Mucosa of gallbladder (tissue), 1 donor: ENCODE data around the gene BBS2. TPM values are rescaled to one million over a fixed set of nuclear protein-coding genes. Genes with fewer than 3 reads are reported as not detected.

Experiments used
- DNase-seq: peaks from one replicate; pipeline ENCODE4 v3.0.0-alpha.2; 2020; ENCODE audit warnings: low spot score
- total RNA-seq: library from RNA; stranded (reverse); gene quantifications from one replicate; pipeline ENCODE4 v1.2.1, GENCODE V29; 2021
- donor health status: DM: no; HTN: no; CAD: no.

Gene BBS2, protein sequence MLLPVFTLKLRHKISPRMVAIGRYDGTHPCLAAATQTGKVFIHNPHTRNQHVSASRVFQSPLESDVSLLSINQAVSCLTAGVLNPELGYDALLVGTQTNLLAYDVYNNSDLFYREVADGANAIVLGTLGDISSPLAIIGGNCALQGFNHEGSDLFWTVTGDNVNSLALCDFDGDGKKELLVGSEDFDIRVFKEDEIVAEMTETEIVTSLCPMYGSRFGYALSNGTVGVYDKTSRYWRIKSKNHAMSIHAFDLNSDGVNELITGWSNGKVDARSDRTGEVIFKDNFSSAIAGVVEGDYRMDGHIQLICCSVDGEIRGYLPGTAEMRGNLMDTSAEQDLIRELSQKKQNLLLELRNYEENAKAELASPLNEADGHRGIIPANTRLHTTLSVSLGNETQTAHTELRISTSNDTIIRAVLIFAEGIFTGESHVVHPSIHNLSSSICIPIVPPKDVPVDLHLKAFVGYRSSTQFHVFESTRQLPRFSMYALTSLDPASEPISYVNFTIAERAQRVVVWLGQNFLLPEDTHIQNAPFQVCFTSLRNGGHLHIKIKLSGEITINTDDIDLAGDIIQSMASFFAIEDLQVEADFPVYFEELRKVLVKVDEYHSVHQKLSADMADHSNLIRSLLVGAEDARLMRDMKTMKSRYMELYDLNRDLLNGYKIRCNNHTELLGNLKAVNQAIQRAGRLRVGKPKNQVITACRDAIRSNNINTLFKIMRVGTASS
- total RNA-seq: 42.7 TPM

- peak; percentile 90 for DNase-seq
Observed at GRCh38 chr16:56519459-56520250, at the start of gene BBS2. Gene BBS2, minus strand, starts transcription at chr16:56520024. Its CDS starts 162 bp downstream, at chr16:56519862.

GRCh38 chr16:56564793-56565477 is 45.1 kb upstream of the BBS2 start, which contains the start of gene MT4:
Gene MT4, plus strand, starts transcription at chr16:56565073. Its CDS starts 56 bp downstream, at chr16:56565129.
- DNase-seq: no peak

- no peak for DNase-seq
Observed at GRCh38 chr16:56561126-56561525, 41.3 kb upstream of the BBS2 start.

DNA sequence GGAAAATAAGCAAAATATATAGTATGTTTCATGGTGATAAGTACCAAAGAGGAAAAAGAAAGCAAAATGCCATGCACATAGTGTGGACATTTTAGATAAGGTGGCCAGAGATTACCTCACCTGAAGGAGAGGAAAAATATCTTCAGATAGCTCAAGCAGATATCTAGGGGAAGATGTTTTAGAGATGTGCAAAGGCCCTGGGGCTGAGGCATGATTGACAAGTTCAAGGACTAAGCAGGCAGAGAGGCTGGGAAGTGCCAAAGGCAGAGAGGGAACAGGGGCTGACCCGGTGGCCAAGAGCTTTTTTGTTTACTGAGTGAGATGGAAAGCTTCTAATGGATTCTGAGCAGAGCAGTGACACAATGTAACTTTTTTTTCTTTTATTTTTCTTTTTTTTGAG is 40.6 kb upstream of the BBS2 start:
- no peak for DNase-seq

DNA sequence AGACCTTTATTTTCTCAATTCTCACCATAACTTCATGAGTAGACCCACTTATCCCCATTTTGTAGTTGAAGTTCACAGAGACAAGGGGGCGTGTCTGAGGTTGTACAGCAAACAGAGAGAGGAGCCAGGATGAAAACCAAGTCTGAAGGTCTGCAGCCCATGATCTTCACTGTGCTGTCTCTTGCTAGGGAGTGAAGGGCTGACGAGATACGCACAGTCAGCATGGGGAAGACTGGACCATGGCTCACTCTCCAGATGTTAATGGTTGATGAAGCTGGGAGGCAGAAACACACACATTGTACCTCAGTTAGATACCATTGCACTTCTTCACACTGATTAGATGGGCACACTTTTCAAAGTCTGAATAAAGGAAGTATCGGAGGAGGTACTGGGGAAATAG is 39.3 kb upstream of the BBS2 start:
- no peak for DNase-seq

DNA sequence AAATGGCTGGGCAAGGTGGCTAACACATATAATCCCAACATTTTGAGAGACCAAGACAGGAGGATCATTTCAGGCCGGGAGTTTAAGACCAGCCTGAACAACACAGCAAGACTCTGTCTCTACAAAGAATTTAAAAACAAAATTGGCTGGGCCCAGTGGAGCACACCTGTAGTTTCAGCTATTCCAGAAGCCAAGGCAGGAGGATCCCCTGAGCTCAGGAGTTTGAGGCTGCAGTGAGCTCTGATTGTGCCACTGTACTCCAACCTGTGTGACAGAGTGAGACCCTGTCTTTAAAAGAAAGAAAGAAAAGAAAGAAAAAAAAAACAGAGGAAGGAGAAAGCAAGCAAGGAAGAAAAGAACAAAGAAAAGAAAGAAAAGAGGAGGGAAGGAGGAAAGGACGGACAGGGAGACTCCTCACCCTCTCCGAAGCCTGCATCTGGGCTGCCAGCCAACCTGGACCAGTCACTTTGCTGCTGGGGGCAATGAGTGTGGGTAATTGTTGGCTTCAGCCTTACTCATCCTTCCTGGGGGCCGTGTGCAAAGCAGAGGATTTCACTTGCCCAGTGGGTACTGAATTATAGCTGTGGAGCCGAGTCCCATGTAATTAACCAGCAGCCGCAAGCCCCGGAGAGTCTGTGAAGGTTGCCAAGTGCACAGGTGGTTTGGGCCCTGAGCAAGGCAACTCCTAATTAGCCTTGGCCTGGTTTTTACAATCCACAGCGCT is 38.4 kb upstream of the BBS2 start:
- DNase-seq: no peak

GRCh38 chr16:56554441-56554840 is 34.6 kb upstream of the BBS2 start:
- no peak for DNase-seq

GRCh38 chr16:56551796-56552738 is 32.2 kb upstream of the BBS2 start:
- DNase-seq: peak; percentile 54

DNA sequence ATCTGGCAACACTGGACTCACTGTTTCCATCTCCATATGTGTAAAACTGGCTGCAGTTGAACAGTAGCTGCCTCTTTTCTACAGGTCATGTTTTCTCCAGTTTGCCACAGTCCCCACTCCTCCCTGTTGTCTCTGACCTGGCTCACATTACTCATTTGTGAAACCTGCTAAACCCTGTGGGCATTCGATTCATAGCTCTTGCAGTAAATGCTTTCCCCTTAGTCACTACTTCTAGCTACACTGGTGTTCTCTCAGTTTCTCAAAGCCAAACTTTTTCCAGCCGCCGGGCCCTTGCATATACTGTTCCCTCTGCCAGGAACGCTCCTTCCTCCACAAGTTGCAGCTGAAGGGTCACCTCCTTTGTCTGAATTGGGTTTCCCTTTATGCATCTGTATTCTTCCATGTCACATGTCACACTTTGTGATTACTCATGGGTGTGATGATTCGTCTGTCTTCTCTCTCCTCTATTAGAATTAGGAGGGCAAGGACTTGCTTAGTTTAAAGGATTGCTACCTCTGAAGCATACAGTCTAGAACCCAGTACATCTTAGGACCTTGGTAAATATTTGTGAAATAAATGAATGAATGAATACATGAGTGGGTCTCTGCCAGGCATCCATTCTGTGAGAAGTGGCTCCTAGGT is 30.0 kb upstream of the BBS2 start:
- DNase-seq: no peak

DNA sequence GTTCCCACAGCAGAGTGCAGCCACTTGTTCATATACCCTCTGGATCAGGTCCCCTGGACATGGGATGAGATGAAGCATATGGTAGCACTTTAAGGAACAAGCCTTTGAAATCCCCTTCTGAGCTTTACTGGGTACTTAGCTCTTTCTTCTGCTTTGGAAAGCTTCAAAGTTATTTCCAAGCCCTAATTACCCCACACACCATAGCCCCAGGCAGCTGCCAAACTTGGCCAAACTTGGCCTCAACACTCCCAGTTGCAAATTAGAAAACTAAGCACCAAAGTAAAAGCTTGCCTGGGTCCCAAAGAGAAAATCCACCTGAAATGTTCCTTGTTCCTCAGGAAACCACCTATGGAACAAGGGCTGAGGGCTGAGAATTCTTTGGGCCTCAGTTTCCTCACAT is 29.3 kb upstream of the BBS2 start:
- DNase-seq: no peak

DNA sequence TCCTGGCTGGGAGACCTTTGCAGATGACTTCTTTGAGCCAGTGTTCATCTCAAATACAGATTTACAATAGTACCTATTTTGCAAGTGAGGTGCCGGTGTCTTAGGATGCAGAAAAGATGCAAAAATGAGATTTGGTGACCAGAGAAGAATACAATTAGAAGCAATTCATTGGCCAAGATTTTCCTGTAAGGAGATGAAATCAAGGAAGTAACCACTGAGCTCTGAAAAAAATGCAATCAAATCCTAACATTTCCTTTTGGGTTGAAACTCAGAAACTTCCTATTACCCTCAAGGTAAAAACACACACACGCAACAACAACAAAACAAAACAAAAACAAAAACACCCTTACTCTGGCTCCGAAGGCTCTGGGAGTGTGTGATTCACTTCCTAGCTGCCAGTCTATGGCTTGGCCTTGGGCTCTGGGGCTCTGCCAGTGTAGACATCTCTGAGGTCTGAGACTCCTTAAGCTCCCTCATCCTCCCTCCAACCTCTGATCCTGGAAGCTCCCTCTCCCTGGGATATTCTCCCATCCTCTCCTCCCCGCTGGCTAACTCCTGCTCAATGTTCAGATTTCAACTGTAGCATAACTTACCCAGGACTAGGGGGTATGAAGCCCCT is 28.2 kb upstream of the BBS2 start:
- DNase-seq: no peak

DNA sequence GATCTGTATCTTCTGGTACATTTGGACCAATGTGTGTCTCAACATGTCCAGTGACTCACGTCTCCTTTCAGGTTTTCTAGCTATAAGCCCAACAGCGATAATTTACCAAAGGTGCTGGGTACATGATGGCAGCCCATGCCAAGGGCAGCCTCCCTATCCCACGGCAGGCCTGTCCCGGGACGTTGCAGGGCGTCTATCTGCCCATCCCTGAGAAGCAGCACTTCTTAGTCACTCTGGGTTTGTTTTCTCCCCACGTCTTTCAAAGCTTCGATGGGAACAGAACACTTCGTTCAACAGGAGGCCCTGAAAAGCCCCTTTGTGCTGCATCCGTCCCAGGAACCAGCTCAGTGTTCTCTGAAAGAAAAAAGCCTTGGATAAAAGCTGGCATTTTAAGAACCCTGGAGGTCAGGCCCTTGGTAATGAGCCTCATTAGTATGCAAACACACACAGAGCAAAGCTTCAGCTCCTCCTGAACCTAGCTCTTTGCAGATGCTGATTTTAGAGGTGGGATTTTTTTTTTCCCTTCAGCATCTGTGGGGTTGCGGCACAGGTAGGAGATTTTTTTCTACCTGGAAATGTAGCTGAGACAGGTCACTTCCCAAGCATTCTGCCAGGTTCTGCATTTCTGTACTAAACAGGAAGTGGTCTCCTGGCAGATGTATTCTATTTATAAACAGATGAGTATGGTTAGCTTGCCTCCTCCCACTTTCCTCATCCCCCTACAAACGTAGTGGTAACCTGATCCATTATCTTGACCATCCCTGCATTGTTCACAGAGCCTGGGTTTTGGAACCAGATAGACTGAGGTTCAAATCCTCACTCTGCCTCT is 27.5 kb upstream of the BBS2 start:
- DNase-seq: no peak

GRCh38 chr16:56542039-56542438 is 22.2 kb upstream of the BBS2 start:
- DNase-seq: no peak

- DNase-seq: no peak
Observed at GRCh38 chr16:56539656-56540055, 19.8 kb upstream of the BBS2 start.

DNA sequence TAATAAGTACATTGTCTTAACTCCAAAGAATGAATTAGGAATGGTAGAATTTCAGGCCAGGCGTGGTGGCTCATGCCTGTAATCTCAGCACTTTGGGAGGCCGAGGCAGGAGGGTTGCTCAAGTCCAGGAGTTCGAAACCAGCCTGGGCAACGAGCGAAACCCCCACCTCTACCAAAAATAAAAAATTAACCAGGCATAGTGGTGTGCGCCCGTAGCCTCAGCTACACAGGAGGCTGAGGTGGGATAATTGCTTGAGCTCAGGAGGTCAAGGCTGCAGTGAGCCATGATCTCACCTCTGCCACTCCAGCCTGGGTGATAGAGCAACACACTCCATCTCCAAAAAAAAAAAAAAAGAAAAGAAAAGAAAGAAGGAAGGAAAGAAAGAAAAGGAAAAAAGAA is 18.5 kb upstream of the BBS2 start:
- DNase-seq: no peak

- no peak for DNase-seq
Observed at GRCh38 chr16:56534847-56535383, 15.1 kb upstream of the BBS2 start.

GRCh38 chr16:56532714-56533113 is 12.9 kb upstream of the BBS2 start:
- DNase-seq: no peak

DNA sequence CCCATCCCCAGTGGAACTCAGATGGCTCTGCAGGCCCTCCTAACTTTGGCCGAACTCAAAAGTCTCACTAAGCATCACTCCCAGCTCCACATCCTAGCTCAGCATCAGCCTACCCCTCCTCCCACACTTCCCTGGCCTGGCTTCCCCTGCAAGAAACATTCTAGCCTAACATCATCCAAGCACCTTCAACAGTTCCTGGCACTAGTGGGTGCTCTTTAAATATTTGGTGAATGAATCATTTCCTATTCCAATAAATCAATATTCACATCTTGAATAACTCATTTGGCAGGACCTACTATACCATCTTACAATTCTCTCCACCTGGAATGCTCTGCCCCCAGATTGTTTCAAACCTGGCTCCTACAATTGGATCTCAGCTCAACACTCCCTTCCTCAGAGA is 11.0 kb upstream of the BBS2 start:
- DNase-seq: peak; percentile 22
